GM18858 (cell line): Measurements from ENCODE around the gene ESYT2.

Experiments used
- ATAC-seq: cut with Tn5 transposase; IDR thresholded peaks from one replicate; pipeline ENCODE4 v1.9.1; 2021; ENCODE audit not compliant: unreplicated experiment

ESYT2 gene

DNA sequence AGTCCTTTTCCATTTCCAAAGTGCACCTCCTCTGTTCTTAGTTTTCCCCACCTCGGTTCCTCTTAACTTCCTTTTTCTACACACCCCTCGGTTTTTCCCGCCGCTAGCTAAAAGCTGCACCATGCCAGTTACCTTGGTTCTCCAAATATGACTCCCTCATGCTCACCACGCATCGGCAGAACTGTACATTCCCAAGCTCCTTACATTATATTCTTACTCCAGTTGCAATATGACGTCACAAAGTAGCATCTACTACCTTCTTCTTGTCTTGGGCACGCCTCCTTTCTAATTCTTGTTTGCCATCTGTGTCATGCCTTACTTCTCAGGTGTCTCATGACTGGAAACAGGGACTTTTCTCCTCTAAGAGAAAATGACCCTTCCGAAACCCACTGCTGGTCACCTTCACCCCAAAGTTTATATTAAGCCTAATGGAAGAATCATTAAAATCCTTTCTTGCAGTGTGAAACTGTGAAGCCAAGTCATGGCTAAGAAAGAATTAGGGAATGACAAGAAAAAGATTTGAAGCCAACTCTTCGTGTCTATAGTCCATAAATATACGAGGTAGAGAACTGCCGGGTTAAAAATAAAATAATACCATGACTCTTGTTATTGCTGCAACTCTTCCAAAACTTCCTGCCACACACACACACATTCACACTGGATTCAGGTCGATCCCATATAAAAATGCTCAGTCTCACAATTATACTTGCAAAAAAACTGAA lies 1.7 kb downstream of the ESYT2 start:
- ATAC-seq: no peak

DNA sequence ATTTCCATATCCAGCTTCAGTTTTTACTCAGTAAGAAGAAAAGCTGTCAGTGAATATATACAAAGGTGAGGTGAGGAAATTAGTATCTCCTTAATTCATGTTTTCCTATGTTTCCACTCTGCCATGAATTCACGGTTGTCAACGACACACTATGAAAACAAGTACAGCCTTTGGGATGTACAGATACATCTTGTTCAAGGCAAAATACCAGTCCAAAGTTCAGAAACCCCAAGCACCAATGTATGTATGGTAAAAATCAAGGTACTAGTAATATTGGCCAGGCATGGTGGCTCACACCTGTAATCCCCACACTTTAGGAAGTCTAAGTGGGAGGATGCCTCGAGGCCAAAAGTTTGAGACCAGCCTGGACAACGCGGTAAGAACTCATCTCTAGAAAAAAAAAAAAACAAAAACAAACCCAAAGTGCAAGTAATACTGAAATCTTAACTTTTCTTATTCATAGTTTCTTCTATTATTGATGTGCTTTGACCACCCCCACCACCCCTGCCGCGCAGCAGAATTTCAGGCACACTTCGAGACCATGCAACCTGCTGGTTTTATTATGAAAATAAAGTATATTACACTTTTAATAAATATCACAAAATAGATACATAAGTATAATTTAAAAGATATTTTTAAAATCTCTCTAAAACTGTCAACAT lies 3.5 kb downstream of the ESYT2 start:
- ATAC-seq: no peak

DNA sequence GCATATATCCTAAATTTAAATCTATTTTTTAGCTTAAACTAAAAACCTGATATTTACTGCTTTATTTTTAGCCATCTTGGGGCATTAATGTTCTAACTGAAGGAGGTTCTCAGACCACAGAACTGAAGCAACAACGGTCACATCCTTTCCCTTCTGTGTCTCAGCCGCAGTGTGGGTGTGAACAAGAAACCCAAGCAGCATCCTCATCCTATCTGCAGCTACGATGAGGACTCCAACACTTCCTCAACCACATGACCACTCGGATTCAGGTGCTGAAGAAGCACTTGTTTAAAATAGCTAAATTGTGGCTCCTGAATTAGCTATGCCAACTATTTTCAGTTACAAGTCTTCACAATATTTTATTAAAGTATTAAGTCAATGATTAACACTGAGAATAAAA lies 5.3 kb downstream of the ESYT2 start:
- peak; percentile 68 for ATAC-seq

DNA sequence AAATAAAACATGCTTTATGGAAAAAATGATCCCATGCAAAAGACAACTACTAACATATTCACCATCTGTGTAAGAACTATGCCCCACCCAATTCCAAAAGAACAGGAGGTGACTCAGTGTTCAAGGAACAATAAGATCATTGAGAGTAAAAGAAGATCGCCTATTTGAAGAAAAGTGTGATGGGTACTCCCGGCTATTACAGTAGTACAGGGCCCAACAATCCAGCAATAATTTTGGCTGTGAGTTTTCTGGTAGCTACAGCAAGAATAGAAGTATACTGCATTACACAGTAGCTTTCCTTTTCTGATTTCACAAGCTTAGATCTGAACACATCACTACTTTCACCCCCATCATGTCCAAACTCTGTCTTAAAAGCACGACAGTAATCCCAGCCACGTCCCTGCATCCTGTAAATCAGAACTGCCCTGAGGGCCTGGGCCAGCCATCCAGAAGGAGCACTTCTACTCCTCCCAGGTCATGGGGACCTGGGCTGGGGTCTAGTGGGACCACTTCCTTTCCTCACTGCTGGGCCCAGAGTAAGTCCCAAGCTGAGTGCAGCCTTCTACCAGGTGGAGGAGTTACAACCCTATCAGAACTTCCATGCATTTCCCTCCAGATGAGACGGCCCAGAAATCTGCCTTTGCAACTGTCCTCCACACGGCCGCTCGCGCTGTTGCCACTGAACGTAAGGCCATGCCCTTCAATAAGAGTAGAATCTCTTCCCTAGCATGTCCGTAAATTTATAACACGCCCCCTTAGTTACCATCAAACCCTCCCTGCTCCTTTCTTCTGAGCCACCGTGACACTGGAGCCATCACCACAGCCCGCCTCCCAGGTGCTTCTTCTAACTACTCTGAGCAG lies 7.9 kb downstream of the ESYT2 start:
- ATAC-seq: no peak

DNA sequence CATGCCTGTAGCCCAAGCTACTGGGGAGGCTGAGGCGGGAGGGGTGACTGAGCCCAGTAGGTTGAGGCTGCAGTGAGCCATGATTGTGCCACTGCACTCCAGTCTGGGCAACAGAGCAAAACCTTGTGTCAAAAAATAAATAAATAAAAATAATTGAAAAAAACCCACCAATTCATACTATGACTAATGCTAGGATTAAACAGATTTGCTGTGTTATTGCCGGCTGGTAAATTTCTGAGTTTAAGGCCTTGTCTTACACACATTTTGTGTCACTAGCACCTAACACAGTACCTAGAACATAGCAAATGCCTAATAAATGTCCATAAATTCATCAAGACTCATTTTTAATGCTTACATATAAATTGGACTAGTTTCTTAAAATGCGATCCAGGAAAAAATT lies 8.7 kb downstream of the ESYT2 start:
- no peak for ATAC-seq

DNA sequence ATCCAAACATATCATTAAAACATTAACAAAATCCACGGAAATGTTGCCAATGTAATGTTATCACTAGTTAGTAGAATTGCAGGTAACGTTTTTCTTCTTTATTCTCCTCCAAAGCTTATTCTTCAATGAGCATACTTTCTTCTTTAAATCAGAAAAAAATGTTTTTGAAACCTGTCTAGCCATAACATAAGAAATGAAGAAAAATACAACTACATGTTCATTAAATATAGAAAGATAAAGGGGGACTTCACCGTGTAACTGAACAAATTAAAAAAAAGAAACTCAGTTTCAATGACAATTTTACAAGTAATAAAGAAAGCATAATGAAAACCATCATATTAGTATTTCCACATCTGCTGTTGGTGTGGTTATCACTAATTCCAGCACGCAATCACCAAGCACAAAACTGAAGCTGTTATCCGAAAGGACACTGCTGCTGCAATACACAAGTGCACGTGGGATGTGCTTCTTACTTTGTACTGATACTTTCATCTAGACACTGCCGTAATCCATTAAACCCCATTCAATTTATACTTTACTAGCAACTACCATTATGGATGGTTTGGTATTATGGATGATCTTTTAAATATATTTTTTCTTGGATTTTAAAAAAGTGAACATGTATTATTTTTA lies 9.6 kb downstream of the ESYT2 start:
- ATAC-seq: no peak

DNA sequence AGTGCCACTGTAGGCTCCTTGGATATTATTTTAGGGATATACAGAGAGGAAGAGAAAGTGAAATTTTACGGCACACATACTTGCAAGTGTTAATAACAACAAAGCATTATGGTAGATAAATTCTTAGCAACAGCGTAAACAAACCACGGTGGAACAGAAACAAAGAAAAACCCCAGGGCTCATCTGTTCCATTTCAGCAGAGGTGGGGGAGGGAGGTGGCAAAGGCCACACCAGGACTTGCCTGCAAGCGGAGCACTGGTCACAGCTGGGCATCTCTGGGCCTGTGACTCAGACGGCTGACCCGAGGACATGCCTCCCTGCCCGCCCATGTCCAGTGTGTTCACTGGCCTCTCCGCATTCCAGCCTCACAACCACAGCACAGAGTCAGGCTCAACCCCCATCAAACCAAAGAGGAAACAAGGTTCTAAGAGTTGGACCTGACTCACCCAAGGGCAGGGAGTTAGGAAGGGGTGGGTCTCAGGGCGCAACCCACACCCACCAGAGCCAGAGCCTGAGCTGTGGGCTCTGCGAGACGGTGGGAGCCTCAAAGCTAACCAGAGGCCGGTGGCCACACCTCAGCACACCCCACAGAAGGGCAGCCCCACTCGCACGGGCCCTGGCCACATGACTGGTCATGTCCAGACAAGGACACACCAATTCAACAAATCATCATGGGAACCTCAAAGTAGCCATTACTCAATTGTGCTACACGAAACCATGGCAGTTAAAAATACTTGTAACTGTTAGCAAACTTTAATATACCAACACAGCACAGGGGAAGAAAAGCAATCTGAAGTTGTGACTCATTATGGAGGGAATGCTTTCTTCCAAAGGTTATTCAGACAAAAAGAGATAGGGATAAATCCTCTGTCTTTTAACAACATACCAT lies 10.7 kb downstream of the ESYT2 start:
- peak; percentile 73 for ATAC-seq

DNA sequence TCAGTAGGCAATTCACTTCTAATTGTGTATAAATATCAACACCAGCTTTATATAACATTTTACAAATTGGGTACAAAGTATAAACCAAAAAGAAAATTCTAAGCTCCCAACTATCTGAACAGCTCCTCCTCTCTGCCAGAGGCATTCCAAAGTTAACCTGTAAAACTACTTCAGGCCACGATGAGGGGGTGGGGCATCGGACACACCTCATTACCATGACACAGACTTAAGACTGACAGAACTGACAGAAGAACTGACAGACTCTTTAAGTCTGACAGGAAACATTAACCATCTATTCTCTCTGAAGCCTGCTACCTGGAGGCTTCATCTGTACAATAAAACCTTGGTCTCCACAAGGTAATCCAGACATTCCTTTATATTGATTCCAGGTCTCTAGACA lies 12.3 kb downstream of the ESYT2 start:
- no peak for ATAC-seq

DNA sequence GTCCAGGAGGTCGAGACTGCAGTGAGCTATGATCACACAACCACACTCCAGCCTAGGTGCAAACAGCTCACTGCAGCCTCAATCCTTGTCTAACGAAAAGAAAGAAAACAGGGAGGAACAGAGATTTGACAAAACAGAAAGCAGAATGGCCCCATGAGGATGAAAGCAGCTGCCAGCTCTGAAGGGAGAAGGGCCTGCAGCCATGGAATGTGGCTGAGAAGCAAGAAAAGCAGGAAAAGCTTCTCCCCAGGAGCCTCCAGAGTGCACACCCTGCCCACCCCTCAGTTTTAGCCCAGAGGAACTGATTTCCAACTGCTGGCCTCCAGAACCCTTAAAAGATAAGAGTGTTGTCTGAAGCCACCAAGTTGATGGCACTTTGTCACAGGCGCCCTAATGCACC lies 13.0 kb downstream of the ESYT2 start:
- ATAC-seq: no peak

DNA sequence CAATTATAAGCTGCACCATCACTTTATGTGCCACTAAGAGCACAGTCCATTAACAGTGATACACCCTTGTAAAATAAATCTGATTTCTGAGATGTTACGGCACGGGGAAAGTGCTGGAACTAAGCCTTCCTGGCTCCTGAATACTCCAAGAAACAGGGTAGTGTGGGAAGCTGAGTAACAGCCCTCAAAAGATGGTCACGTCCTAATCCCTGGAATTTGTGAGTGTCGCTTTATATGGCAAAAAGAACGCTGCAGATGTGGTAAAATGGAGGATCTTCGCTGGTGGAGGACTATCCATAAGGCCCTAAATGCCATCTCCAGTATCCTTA lies 13.5 kb downstream of the ESYT2 start:
- no peak for ATAC-seq

DNA sequence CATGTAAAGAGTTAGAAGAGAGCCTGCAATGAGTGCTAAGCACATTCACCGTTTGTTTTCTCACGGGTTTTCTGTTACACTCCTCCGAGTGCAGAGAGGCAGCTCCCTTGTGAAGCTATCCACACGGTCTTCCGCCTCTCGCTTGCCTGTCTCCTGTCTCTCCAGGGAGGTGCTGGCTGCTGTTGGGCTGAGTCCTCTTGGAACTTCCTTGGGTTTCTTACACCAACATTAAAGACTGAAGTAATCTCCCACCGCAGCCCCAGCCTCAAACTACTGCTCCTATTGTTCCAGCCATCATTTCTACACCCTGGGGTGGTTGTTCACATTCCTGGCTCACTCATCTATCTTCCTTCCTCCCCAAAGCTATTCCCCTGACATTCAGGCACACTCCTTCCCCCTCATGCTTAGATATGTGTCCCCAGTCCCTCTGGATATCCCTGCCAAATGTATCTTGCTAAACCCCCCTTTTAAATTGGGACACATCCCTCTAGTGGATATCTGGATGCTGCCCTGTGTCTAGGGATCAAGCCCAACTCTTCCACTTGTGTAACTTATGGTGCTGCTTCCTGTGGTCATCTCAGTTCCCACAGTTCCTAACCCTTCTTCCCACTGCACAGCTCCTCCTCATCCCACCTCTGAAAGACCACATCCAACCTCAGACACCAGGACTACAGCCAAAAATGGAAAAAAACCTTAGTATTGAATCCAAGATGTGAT lies 14.1 kb downstream of the ESYT2 start:
- ATAC-seq: no peak

DNA sequence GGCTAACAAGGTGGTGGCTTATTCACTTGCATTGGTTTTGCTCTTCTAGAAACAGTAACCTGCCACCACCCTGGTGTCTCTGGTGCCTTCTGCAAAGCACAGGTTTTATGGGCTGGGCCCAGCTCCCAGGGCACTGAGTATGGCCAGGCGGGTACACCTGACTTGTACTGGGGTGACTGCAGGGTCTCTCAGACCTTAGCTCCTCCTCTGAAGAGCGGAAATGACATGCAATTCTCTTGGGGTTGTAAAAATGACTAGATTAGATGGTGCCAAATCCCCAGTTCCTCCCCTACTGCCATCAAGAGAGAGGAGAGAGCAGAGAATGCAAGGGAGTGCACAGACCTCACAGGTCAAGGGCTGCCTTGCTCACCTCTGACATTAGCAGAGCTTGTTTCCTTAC lies 14.7 kb downstream of the ESYT2 start:
- ATAC-seq: no peak

DNA sequence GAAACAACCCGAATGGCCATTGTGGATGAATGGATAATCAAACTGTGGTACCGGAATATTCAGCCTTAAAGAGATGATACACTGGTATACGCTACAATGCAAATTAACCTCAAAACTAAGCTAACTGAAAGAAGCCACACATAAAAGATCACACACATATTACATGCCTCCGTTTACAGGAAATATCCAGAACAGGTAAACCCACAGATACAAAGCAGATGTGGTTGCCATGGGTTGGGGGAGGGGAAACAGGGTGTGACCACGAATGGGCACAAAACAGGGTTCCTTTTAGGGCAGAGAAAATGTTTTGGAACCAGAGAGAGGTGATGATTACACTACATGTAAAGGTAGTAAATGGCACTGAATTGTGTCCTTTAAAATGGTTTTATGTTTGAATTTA lies 16.6 kb downstream of the ESYT2 start:
- no peak for ATAC-seq

DNA sequence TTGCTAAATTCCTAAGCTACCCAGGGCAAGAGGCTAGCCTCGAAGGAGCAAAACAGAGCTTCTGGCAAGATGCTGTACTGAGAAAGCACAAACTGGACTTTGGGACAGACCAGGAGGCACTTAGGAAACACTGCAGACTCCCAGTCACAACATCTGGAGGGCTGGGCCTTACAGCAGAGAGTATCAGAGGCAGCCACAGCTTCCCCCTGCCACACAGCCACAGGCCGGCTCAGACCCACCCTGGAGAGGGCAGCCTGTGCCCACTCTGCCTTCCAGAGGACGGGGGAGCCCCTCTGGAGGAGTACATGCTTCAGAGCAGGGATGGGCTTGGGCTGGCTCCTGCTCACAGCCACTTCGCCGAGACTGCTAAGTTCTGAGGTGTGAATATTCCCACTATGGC lies 17.4 kb downstream of the ESYT2 start:
- ATAC-seq: no peak

DNA sequence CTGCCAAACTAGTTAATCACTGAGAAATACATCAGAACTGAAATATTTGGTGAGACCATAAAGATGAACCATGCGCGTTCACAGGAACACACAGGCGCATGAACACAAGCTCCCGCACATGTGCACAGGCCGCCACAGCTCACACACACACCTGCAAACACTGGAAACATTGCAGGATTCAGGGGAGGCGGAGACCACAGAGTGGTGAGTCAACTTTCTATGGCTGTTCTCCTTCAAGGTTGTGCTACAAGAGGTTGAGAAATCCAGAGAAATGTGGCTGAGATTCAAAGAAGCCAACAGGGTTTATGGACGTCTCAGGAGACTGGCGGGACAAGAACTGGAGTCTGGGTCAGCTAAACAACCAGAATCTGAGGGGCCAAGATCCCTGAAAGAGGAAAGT lies 17.8 kb downstream of the ESYT2 start:
- ATAC-seq: no peak

DNA sequence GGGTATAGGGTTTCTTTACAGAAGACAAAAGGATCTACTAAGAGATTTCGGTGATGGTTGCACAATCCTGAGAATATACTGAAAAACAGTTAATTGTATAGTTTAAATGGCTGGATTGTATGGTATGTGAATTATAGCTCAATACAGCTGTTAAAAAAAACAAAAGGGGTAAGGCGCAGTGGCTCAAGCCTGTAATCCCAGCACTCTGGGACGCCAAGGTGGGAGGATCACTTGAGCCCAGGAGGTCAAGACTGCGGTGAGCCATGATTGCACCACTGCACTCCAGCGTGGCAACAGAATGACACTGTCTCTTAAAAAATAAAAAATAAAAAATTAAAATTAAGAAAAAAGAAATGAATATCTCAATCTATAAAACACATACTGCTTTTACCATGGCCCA lies 18.5 kb downstream of the ESYT2 start:
- ATAC-seq: no peak

DNA sequence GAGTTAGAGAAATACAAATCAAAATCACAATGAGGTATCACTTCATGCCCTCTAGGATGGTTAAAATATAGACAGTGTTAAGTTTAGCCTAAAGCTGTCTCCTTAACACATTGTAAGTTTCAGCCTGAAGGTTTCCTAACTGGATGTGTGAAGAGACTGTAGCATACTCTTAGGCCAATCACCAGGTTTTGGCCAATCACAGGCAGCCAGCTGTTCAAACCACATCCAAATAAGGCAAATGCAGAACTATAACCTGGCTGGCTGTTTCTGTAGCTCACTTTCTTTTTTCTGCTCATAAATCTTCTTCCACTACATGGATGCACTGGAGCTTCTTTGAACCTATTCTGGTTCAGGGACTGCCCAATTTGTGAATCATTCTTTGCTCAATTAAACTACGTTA lies 19.7 kb downstream of the ESYT2 start:
- ATAC-seq: peak; percentile 91

DNA sequence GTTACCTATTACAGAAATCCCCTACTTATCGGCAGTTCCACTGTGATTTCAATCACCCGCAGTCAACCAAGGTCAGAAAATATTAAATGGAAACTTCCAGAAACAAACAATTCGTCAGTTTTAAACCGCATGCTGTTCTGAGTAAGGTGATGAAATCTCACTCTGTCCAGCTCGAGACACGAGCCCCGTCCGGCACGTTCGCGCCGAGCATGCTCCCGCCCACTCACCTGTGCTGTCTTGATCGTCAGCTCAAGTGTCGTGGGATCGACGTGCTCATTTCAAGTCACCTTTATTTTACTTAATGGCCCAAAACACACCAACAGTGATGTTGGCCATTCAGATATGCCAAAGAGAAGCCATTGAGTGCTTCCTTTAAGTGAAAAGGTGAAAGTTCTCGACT lies 21.2 kb downstream of the ESYT2 start:
- no peak for ATAC-seq

DNA sequence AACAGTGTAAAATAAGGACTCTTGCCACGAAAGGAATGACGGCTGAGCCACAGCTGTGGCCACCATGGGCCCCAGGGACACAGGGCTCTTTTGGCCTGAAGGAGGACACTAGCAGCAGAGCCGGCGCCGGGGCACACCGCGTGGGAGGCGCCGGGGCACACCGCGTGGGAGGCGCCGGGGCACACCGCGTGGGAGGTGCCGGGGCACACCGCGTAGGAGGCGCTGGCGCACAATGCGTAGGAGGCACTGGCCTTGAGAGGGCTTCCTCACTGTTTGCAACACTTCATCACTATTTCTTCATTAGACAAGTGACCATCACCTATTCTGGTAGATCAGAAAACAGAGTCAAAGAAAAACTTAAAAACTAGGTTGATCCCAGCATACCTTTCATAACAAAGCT lies 23.4 kb downstream of the ESYT2 start:
- ATAC-seq: no peak

DNA sequence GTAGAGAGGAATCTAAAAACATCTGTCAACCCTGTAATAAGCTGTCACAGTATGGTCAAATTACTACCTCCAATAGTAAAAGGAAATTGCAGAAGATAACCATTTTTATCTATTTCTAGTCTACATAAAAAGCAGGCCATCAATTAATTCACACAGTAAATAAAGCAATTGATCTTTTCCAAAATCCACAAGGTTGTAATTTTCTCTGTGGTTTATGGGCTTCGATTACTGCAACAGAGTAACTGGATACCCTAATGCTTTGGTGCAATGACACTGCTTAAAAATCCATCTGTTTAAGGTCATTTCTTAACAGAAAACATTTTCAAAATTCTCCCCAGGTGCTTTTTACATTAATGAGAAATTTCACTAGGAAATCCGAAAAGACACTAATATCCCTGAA lies 23.9 kb downstream of the ESYT2 start:
- ATAC-seq: no peak
